GM21367 (cell line): ENCODE measurements around the gene DAD1.
"Not testable (repeated sequence)": the region's sequence is repeated elsewhere in the genome, so short reads cannot be mapped to it uniquely, and the experiment has no call there.

Experiments
- ATAC-seq: cut with Tn5 transposase; IDR thresholded peaks from one replicate; pipeline ENCODE4 v1.9.1; 2021; ENCODE audit not compliant: unreplicated experiment

The DAD1 gene

DNA sequence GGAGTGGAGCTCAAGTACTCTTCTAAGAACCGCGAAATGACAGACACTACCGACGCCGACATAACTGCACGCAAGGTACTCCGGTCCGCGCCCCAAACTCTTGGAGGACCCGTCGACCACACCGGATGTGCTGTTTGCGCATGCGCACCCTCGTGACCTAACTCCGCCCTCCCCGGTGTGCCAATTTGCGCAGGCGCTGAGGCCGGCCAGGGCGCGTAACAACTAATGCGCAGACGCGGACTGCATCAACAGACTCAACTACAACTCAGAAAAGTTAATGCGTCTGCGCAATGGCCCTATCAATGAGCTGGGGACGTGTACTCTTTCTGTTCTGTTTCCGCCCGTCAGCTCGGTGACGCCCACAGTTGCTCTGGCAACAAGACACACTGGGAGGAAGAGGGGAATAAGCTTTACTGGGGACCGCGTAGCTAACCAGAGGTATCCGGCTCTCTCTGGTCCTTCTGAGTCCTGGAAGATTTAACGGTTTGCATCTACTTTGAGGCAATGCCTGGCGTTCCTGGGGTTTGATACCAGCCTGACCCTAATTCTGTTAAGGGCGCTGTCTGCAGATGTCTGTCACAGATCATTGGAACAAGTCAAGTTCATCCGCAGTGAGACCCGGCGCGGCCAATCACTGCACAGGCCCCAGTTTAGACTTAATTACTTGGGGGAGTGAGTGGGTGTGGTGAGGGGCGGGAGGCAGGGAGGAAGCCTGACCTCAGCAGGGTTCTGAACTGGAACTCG, at the start of gene DAD1:
Gene DAD1 (minus strand): TSS at position 129 of the 744 bp plus-strand sequence. CDS start 67 bp downstream, at position 62.
- ATAC-seq = peak; percentile 83

- not testable (repeated sequence) for ATAC-seq
Observed at GRCh38 chr14:22635980-22636379, 47.0 kb upstream of the DAD1 start.

- ATAC-seq = no peak
Observed at GRCh38 chr14:22634233-22634900, 45.3 kb upstream of the DAD1 start.

GRCh38 chr14:22630486-22630885, 41.5 kb upstream of the DAD1 start:
- ATAC-seq = no peak

DNA sequence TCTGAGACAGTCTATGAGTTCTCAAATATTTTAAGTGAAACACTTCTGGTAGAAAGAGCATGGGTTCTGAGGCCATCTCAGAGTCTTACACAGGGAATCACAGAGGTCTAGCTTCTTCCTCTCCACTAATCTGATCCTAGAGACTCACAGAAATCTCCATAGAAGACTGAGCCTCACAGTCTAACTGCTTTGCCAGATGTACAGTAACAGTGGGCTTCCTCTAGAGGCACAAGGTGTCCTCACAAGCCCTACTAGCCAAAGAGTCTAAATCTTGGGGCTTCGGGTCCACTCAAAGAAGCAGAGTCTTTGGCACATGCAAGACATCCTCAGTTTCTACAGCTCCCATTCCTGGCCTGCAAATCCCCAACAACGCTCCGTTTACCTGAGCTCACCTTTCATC, 41.0 kb upstream of the DAD1 start:
- no peak for ATAC-seq

- ATAC-seq = no peak
Observed at GRCh38 chr14:22629361-22629760, 40.3 kb upstream of the DAD1 start.

DNA sequence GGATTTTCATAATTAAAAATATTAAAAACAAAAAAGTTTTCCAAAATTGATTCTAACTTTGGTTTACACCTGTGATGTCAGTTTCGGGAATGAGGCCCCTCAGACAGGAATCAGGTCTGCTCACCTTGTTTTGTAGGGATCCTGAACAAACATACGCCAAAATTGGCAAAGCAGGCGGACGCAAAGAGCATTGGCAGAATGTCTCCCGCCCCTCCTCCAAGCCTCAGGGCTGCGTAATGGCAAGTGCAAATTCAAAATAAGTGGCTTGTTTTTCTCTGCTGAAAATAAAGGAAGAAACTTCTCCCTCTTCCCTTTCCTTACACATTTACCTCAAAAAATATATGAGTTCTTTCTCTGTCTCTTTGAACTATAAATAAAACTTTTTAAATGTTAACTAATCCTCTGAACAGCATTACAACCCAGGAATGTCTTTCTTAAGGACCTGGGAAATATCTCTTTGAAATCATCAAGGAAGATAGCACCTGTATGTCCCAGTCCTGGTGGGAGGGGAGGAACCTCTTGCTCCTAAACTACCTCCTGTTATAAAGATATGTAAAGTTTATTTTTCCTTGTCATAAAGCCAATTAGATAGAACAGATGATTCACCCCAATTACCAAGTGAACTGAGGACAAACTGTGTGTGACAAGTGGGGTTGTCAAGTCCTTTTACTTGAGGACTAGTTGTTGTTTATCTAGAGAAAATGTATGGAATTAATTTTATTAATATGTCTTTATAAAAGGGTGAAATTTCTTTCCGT, 38.7 kb upstream of the DAD1 start:
- no peak for ATAC-seq

DNA sequence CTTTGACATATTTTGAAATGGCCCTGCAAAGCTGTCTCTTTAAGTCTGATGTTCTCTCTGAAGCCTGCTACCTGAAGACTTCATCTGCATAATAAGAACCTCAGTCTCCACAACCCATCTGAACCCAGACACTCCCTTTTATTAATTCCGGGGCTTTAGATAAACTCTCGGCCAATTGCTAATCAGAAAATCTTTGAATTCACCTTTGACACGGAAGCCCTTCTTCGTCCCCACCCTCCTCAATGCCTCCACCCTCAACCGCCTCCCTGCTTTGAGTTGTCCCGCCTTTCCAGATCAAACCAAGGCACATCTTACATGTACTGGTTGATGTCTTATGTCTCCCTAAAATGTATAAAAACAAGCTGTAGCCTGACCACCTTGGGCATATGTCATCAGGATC, 37.6 kb upstream of the DAD1 start:
- ATAC-seq = no peak

DNA sequence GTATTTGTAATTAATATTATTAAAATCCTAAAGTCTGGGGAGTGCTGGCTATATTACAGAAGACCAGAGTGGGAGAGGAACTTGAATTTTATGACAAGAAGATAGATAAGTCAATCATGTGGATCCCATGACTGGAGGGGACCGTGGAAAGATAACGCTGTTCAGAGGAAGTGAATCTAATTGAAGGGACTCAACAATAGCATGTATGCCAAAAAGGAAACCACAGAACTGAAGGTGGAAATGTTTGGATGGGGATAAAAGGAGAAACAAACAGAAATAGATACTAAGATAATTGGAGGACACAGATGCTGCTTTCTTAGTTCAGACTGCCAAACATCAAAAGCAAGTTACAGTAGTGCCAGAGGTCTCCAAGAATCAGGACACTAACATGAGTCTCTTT, 34.0 kb upstream of the DAD1 start:
- ATAC-seq = no peak

DNA sequence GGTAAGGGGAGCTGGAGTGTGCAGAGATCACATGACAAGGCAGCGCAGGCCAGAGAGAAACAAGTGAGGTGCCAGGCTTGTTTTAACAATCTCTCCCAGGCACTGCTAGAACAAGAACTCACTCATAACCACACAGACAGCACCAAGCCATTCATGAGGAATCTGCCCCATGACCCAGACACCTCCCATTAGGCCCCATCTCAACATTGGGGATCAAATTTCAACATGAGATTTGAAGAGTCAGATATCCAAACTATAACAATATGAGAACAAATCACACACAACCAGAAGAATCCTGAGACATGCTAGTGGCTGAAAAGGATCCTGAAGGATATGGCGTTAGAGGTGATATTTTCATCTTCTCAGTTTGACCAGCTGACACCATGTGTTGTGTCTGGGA, 33.2 kb upstream of the DAD1 start:
- ATAC-seq = no peak

DNA sequence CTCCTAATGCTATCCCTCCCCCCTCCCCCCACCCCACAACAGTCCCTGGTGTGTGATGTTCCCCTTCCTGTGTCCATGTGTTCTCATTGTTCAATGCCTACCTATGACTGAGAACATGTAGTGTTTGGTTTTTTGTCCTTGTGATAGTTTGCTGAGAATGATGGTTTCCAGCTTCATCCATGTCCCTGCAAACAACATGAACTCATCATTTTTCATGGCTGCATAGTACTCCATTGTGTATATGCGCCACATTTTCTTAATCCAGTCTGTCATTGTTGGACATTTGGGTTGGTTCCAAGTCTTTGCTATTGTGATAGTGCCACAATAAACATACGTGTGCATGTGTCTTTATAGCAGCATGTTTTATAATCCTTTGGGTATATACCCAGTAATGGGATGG, 26.7 kb upstream of the DAD1 start:
- ATAC-seq = not testable (repeated sequence)

GRCh38 chr14:22614240-22614799, 25.3 kb upstream of the DAD1 start:
- no peak for ATAC-seq

- no peak for ATAC-seq
Observed at GRCh38 chr14:22613736-22614239, 24.8 kb upstream of the DAD1 start.

DNA sequence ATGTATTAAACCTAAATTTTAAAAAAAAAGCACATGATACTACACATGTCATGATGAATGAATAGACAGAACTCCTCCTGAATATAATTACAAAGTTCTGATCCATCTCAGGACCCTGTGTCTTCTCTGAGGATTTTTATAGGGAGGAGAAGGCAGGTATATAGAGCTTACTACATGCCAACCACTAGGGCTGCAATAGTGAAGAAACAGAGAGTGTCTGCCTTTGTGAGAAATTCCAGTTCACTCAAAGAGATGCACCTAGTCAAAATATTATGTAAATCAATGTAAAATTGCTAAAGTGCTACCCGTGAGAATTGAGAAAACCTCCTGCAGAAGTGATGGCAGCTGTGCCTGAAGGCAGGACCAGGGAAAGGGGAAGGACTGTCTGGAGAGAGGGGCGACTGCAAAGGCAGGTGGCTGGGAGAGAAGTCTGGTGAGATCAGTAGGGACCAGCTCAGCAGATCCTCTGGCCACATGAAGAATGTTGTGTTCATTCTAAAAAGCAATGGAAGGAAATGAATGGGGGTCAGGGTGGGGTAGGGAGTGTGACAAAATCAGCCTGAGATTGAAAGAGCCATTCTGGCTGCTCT, 24.2 kb upstream of the DAD1 start:
- ATAC-seq = no peak

DNA sequence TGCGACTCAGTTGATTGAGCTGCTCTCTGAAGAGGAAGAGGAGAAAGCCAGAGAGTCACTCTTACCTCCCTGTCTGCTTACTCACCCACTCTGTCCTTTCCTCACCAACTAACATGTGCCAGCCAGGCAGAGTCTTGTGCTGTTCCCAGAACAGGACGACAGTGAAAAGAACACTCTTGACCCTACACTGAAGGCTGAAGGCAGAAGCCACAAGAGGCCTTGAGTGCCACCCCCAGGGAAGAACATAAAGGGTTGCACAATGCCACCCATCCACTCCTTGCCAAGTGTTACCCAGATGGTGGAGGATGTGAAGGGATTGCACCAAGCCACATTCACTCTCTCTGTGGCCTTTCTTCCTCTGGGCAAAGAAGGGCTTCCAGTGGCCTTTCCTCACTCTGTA, 21.9 kb upstream of the DAD1 start:
- no peak for ATAC-seq

GRCh38 chr14:22607291-22607690, 18.3 kb upstream of the DAD1 start:
- no peak for ATAC-seq

GRCh38 chr14:22606380-22606779, 17.4 kb upstream of the DAD1 start:
- no peak for ATAC-seq

DNA sequence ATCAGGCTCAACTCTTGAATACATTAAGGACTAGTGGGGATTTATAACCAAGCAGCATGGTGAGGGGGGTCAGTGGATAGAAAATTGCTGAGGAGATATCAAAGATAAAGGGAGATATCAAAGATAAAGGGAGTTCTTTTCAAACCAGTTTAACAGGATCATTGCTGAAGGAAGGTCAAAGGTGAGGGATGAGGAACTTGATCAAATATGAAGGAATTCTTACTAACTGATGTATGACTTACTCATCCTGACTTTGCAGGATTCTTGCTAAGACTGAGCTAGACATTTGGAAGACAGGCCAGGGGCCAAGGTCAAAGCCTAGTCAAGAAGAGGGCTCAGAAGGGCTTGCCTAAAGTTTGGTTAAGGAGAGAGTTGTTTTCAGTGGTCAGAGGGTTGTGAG, 13.8 kb upstream of the DAD1 start:
- no peak for ATAC-seq

DNA sequence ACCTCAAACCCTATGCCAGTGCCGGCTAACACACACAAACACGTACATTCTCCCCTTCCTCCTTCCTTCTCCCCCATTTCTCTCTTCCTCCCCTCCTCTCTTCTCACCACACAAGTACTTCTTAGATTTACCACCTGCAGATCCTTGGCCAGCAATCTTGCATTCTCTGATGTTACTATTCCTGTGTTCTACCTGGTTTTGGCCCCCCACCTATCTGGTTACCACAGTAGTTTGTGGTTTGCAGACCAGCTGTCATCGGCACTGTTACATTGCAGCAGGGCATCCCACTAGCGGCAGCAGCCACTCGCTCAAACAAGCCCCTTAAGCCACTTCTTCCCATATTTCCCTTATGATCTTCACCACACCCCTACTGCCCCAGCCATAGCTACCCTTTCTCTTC, 13.0 kb upstream of the DAD1 start:
- ATAC-seq = no peak

- no peak for ATAC-seq
Observed at GRCh38 chr14:22601456-22601855, 12.4 kb upstream of the DAD1 start.

GRCh38 chr14:22600027-22600426, 11.0 kb upstream of the DAD1 start:
- ATAC-seq = no peak
